HepG2 (cell line): ENCODE data around the gene CD40. TPM values are rescaled to one million over a fixed set of nuclear protein-coding genes. Genes with fewer than 3 reads are reported as not detected.

ENCODE experiments used
- BHLHE40 ChIP-seq: IDR thresholded peaks from 2 replicates; pipeline ENCODE4 v1.6.1; 2011; ENCODE audit warnings: low read length, improper control_type of control experiment
- DMAP1 ChIP-seq: IDR thresholded peaks from 2 replicates; pipeline ENCODE4 v1.6.1; 2016
- ETV6 ChIP-seq: sonication (generic); formaldehyde crosslinking; conservative IDR thresholded peaks from 2 replicates; pipeline ENCODE4 v1.4.0; 2020; ENCODE audit warnings: missing genetic modification reagents
- KMT2A ChIP-seq: sonication (generic); formaldehyde crosslinking; IDR thresholded peaks from 2 replicates; pipeline ENCODE4 v1.4.0; 2020; ENCODE audit warnings: missing genetic modification reagents
- MEF2D ChIP-seq: sonication (generic); formaldehyde crosslinking; IDR thresholded peaks from 2 replicates; pipeline ENCODE4 v1.5.1; 2020; ENCODE audit warnings: mild to moderate bottlenecking, missing genetic modification reagents
- POLR2G ChIP-seq: fragments of 200-400 bp; formaldehyde crosslinking; IDR thresholded peaks from 2 replicates; pipeline ENCODE4 v1.6.1; 2018; ENCODE audit warnings: mild to moderate bottlenecking, low read depth, low read length, moderate library complexity
- RBM39 ChIP-seq: fragments of 200-400 bp; formaldehyde crosslinking; IDR thresholded peaks from one replicate; pipeline ENCODE4 v1.6.1; 2018; ENCODE audit warnings: antibody characterized with exemption, mild to moderate bottlenecking, low read depth, low read length; ENCODE audit not compliant: poor library complexity, severe bottlenecking
- RFX3 ChIP-seq: IDR thresholded peaks from 2 replicates; pipeline ENCODE4 v1.6.1; 2016; ENCODE audit warnings: missing biosample characterization, missing genetic modification reagents
- RFX5 ChIP-seq: IDR thresholded peaks from 2 replicates; pipeline ENCODE4 v1.6.1; 2011; ENCODE audit warnings: low read depth, low read length, improper control_type of control experiment
- SP4 ChIP-seq: sonication (generic); formaldehyde crosslinking; IDR thresholded peaks from 2 replicates; pipeline ENCODE4 v1.8.1; 2023; ENCODE audit warnings: mild to moderate bottlenecking, missing genetic modification reagents
- TBL1XR1 ChIP-seq: fragments of 150-350 bp; IDR thresholded peaks from 2 replicates; pipeline ENCODE4 v1.6.1; 2014; ENCODE audit warnings: borderline replicate concordance, low read length; ENCODE audit not compliant: partially characterized antibody
- TEAD2 ChIP-seq: sonication (generic); formaldehyde crosslinking; IDR thresholded peaks from 2 replicates; pipeline ENCODE4 v1.9.0; 2021; ENCODE audit warnings: missing genetic modification reagents
- WIZ ChIP-seq: sonication (generic); formaldehyde crosslinking; IDR thresholded peaks from 2 replicates; pipeline ENCODE4 v1.5.1; 2020; ENCODE audit warnings: mild to moderate bottlenecking, missing genetic modification reagents
- ZNF530 ChIP-seq: sonication (generic); formaldehyde crosslinking; IDR thresholded peaks from 2 replicates; pipeline ENCODE4 v1.5.0; 2020; ENCODE audit warnings: low read depth, mild to moderate bottlenecking, missing genetic modification reagents
- ZNF672 ChIP-seq: sonication (generic); formaldehyde crosslinking; IDR thresholded peaks from 2 replicates; pipeline ENCODE4 v1.8.1; 2022; ENCODE audit warnings: missing genetic modification reagents
- ZNF777 ChIP-seq: sonication (generic); formaldehyde crosslinking; IDR thresholded peaks from 2 replicates; pipeline ENCODE4 v1.4.0; 2020; ENCODE audit warnings: missing genetic modification reagents
- ZNF790 ChIP-seq: sonication (generic); formaldehyde crosslinking; IDR thresholded peaks from 2 replicates; pipeline ENCODE4 v1.8.0; 2022; ENCODE audit warnings: missing genetic modification reagents, mild to moderate bottlenecking, borderline replicate concordance
- polyA plus RNA-seq, 8 experiments: library from polyadenylated mRNA; depleted of rRNA in 3 of 8; stranded (reverse) in 7 of 8; unstranded in 1 of 8; fragments of >200 nt; fragmentation: Illumina TruSeq in 4 of 8; extraction: Trizol in 4 of 8; gene quantifications; 2 replicates each; pipeline versions ENCODE4 v1.2.1 to v1.2.3, GENCODE V29; 2011 to 2016; ENCODE audit warnings: low read depth in 4 of 8, missing spikeins in 1 of 8, mixed read lengths in 1 of 8; ENCODE audit not compliant: insufficient read depth in 1 of 8
- total RNA-seq, 5 experiments: library from RNA; depleted of rRNA; stranded (reverse); fragments of >200 nt; fragmentation: Illumina TruSeq; extraction: Trizol; gene quantifications; 2 replicates each; pipeline ENCODE4 v1.2.3, GENCODE V29; 2016; ENCODE audit warnings: low read depth in 1 of 5
- TF ChIP-seq, protein P1 (sequence below): sonication (generic); formaldehyde crosslinking; IDR thresholded peaks from 2 replicates; pipeline ENCODE4 v1.4.0; 2020; ENCODE audit warnings: missing genetic modification reagents, mild to moderate bottlenecking, borderline replicate concordance
- TF ChIP-seq, protein P2 (sequence below): sonication (generic); formaldehyde crosslinking; IDR thresholded peaks from 2 replicates; pipeline ENCODE4 v1.4.0; 2020; ENCODE audit warnings: mild to moderate bottlenecking, missing genetic modification reagents
- TF ChIP-seq, protein P3 (sequence below): IDR thresholded peaks from 2 replicates; pipeline ENCODE4 v1.6.1; 2016; ENCODE audit warnings: missing compliant biosample characterization, missing genetic modification reagents, borderline replicate concordance
- TF ChIP-seq, protein P4 (sequence below): sonication (generic); formaldehyde crosslinking; IDR thresholded peaks from 2 replicates; pipeline ENCODE4 v1.4.0; 2020; ENCODE audit warnings: missing genetic modification reagents, borderline replicate concordance
- TF ChIP-seq, protein P5 (sequence below): sonication (generic); formaldehyde crosslinking; IDR thresholded peaks from 2 replicates; pipeline ENCODE4 v1.4.0; 2020; ENCODE audit warnings: mild to moderate bottlenecking, missing genetic modification reagents

Gene CD40
- total and polyA plus RNA-seq, 2 of the 13 experiments (the other 11 are each of a cell fraction or from before 2014, with no cell fraction given): 4.6 to 13.4 TPM

DNA sequence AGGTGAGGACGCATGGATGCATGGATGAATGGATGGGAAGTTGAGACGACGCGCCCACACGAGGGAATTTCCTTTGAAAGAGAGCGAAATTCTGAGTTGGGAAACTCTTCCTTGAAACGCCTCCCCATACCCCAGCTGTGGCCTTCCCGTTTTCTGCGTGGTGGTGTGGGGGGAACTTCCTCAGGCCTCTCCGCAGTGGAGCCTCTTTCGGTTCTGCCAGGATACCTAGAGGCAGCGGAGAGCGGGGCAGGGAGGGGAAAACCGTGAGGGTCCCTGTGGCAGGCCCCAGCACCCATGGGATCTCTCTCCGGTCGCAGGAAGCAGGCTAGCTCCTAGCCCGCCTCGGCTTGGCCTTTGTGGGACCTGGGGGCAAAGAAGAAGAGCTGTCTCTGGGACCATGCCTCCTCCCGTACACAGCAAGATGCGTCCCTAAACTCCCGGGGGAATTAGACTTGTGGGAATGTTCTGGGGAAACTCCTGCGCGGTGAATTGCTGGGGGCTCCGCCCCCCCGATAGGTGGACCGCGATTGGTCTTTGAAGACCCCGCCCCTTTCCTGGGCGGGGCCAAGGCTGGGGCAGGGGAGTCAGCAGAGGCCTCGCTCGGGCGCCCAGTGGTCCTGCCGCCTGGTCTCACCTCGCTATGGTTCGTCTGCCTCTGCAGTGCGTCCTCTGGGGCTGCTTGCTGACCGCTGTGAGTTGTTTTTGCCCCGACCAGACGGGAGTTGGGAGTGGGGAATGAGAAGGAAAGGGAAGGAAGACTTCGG is at the start of gene CD40 (continued):
- TF ChIP-seq, protein P1, sequence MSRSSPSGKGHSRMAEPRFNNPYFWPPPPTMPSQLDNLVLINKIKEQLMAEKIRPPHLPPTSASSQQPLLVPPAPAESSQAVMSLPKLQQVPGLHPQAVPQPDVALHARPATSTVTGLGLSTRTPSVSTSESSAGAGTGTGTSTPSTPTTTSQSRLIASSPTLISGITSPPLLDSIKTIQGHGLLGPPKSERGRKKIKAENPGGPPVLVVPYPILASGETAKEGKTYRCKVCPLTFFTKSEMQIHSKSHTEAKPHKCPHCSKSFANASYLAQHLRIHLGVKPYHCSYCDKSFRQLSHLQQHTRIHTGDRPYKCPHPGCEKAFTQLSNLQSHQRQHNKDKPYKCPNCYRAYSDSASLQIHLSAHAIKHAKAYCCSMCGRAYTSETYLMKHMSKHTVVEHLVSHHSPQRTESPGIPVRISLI (CRISPR knock-in tag): no peak
- TF ChIP-seq, protein P2, sequence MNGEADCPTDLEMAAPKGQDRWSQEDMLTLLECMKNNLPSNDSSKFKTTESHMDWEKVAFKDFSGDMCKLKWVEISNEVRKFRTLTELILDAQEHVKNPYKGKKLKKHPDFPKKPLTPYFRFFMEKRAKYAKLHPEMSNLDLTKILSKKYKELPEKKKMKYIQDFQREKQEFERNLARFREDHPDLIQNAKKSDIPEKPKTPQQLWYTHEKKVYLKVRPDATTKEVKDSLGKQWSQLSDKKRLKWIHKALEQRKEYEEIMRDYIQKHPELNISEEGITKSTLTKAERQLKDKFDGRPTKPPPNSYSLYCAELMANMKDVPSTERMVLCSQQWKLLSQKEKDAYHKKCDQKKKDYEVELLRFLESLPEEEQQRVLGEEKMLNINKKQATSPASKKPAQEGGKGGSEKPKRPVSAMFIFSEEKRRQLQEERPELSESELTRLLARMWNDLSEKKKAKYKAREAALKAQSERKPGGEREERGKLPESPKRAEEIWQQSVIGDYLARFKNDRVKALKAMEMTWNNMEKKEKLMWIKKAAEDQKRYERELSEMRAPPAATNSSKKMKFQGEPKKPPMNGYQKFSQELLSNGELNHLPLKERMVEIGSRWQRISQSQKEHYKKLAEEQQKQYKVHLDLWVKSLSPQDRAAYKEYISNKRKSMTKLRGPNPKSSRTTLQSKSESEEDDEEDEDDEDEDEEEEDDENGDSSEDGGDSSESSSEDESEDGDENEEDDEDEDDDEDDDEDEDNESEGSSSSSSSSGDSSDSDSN (CRISPR knock-in tag): 0 out of 2 replicates have a peak, but pooled peaks have one; percentile 21
- TF ChIP-seq SP4 (peak; percentile 59; the same call in 1 of the 2 replicates), BHLHE40 (no peak), WIZ (no peak), DMAP1 (CRISPR knock-in tag) (no peak), ZNF530 (CRISPR knock-in tag) (no peak), MEF2D (CRISPR knock-in tag) (no peak), KMT2A (CRISPR knock-in tag) (no peak), TBL1XR1 (no peak), ETV6 (CRISPR knock-in tag) (no peak), ZNF672 (no peak), TEAD2 (no peak), POLR2G (peak; percentile 53), ZNF777 (CRISPR knock-in tag) (peak; percentile 67; the same call in 1 of the 2 replicates), ZNF790 (CRISPR knock-in tag) (no peak), RFX5 (no peak), RFX3 (no peak), RBM39 (no peak)
- TF ChIP-seq, protein P3, sequence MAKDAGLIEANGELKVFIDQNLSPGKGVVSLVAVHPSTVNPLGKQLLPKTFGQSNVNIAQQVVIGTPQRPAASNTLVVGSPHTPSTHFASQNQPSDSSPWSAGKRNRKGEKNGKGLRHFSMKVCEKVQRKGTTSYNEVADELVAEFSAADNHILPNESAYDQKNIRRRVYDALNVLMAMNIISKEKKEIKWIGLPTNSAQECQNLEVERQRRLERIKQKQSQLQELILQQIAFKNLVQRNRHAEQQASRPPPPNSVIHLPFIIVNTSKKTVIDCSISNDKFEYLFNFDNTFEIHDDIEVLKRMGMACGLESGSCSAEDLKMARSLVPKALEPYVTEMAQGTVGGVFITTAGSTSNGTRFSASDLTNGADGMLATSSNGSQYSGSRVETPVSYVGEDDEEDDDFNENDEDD (CRISPR knock-in tag): no peak
- TF ChIP-seq, protein P4, sequence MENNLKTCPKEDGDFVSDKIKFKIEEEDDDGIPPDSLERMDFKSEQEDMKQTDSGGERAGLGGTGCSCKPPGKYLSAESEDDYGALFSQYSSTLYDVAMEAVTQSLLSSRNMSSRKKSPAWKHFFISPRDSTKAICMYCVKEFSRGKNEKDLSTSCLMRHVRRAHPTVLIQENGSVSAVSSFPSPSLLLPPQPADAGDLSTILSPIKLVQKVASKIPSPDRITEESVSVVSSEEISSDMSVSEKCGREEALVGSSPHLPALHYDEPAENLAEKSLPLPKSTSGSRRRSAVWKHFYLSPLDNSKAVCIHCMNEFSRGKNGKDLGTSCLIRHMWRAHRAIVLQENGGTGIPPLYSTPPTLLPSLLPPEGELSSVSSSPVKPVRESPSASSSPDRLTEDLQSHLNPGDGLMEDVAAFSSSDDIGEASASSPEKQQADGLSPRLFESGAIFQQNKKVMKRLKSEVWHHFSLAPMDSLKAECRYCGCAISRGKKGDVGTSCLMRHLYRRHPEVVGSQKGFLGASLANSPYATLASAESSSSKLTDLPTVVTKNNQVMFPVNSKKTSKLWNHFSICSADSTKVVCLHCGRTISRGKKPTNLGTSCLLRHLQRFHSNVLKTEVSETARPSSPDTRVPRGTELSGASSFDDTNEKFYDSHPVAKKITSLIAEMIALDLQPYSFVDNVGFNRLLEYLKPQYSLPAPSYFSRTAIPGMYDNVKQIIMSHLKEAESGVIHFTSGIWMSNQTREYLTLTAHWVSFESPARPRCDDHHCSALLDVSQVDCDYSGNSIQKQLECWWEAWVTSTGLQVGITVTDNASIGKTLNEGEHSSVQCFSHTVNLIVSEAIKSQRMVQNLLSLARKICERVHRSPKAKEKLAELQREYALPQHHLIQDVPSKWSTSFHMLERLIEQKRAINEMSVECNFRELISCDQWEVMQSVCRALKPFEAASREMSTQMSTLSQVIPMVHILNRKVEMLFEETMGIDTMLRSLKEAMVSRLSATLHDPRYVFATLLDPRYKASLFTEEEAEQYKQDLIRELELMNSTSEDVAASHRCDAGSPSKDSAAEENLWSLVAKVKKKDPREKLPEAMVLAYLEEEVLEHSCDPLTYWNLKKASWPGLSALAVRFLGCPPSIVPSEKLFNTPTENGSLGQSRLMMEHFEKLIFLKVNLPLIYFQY (CRISPR knock-in tag): no peak
- TF ChIP-seq, protein P5, sequence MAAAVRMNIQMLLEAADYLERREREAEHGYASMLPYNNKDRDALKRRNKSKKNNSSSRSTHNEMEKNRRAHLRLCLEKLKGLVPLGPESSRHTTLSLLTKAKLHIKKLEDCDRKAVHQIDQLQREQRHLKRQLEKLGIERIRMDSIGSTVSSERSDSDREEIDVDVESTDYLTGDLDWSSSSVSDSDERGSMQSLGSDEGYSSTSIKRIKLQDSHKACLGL (CRISPR knock-in tag): 0 out of 2 replicates have a peak, but pooled peaks have one; percentile 24
